Thoracic aorta (tissue), 2 donors: Measurements from ENCODE around the gene RNU11. TPM values are rescaled to one million over a fixed set of nuclear protein-coding genes. Genes with fewer than 3 reads are reported as not detected.
"Not testable (repeated sequence)": the region's sequence is repeated elsewhere in the genome, so short reads cannot be mapped to it uniquely, and the experiment has no call there.

ENCODE experiments used
- ATAC-seq: fragments of 150-250 bp; one replicate; pipeline ENCODE4 v1.8.0; 2017; ENCODE audit warnings: low read depth; ENCODE audit not compliant: insufficient number of reproducible peaks, low FRiP score
- DNase-seq: peaks from one replicate; pipeline ENCODE4 v3.0.0-alpha.2; 2020; ENCODE audit warnings: low spot score
- H3K27ac ChIP-seq, 2 donors: fragments of 200-600 bp; sonication (generic); 1 replicate in 1 of 2; 2 replicates in 1 of 2; pipeline ENCODE4 v1.5.1; 2016; ENCODE audit warnings: mild to moderate bottlenecking in 2 of 2, moderate library complexity in 2 of 2
- H3K27me3 ChIP-seq: fragments of 200-600 bp; sonication (generic); replicated peaks from 2 replicates; pipeline ENCODE4 v1.6.0; 2016; ENCODE audit warnings: mild to moderate bottlenecking; ENCODE audit not compliant: insufficient read depth
- H3K36me3 ChIP-seq: fragments of 200-600 bp; sonication (generic); one replicate; pipeline ENCODE4 v1.5.1; 2016
- H3K4me1 ChIP-seq, 2 donors: fragments of 200-600 bp; sonication (generic); 1 replicate in 1 of 2; 2 replicates in 1 of 2; pipeline versions ENCODE4 v1.5.1 to v1.6.0; 2016; ENCODE audit warnings: low read depth in 2 of 2, mild to moderate bottlenecking in 1 of 2; ENCODE audit not compliant: control insufficient read depth in 1 of 2
- H3K4me3 ChIP-seq: fragments of 200-600 bp; sonication (generic); 2 replicates; pipeline ENCODE4 v1.5.1; 2016; ENCODE audit warnings: mild to moderate bottlenecking
- H3K9me3 ChIP-seq: fragments of 200-600 bp; sonication (generic); 2 replicates; pipeline ENCODE4 v1.5.1; 2016
- total RNA-seq, 2 donors: library from RNA; depleted of rRNA; stranded (reverse); fragments of >200 nt; gene quantifications; one replicate each; pipeline versions ENCODE4 v1.1.0 to v1.2.3, GENCODE V29; 2016
- TF ChIP-seq, protein P1 (sequence below): fragments of 200-600 bp; sonication (generic); IDR thresholded peaks from one replicate; pipeline ENCODE4 v1.5.1; 2019; ENCODE audit warnings: antibody characterized with exemption

Gene RNU11
- total RNA-seq, 2 donors from 2014 or later: not detected

DNA sequence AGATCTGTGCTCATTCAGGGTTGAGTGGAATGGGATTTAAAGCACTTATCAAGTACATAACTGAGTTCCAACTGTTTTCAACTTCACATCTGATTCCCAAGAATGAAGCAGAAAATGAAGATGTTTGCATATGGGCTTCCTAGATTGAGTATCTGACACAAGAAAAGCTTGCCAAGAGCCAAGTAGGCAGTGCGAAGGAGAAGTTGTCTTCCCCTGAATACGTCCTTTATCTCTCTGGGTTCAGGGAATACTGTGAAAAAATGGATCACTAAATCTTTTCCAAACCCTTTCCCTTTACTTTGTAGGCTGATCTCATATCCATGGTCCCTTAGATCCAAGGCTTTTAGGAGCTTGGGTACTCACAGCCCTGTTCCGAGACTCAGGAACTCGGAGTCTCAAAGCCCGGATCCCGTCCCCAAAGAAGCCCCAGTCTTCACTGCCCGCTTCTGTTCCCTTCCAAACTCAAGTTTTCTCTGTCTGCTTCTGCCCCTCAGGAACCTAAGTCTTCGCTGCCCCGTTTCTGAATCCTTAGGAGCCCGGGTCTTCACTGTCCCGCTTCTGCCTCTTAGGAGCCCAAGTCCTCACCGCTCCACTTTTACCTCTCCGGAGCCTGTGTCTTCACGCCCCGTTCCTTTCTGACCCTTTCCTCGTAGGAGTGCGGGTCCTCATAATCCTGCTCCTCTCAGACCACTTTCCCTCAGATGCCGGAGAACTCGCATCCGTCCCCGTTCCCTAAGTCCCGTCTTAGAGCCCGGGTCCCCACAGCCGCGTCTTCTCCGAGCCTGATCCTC lies 6.1 kb upstream of the RNU11 start:
- no peak for DNase-seq
- TF ChIP-seq, protein P1, sequence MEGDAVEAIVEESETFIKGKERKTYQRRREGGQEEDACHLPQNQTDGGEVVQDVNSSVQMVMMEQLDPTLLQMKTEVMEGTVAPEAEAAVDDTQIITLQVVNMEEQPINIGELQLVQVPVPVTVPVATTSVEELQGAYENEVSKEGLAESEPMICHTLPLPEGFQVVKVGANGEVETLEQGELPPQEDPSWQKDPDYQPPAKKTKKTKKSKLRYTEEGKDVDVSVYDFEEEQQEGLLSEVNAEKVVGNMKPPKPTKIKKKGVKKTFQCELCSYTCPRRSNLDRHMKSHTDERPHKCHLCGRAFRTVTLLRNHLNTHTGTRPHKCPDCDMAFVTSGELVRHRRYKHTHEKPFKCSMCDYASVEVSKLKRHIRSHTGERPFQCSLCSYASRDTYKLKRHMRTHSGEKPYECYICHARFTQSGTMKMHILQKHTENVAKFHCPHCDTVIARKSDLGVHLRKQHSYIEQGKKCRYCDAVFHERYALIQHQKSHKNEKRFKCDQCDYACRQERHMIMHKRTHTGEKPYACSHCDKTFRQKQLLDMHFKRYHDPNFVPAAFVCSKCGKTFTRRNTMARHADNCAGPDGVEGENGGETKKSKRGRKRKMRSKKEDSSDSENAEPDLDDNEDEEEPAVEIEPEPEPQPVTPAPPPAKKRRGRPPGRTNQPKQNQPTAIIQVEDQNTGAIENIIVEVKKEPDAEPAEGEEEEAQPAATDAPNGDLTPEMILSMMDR: no peak
- no peaks in the 10 kb centered on the region for H3K36me3 ChIP-seq
- H3K4me1 ChIP-seq: peaks cover 14 to 40% of the 10 kb centered on the region in 2 donors
- no peaks in the 10 kb centered on the region for H3K9me3 ChIP-seq
- H3K4me3 ChIP-seq: peak overlapping the region; percentile 78
- ATAC-seq: peak; percentile 14
- H3K27ac ChIP-seq: peak overlapping the region; percentile 85 to 92
- no peaks in the 10 kb centered on the region for H3K27me3 ChIP-seq

DNA sequence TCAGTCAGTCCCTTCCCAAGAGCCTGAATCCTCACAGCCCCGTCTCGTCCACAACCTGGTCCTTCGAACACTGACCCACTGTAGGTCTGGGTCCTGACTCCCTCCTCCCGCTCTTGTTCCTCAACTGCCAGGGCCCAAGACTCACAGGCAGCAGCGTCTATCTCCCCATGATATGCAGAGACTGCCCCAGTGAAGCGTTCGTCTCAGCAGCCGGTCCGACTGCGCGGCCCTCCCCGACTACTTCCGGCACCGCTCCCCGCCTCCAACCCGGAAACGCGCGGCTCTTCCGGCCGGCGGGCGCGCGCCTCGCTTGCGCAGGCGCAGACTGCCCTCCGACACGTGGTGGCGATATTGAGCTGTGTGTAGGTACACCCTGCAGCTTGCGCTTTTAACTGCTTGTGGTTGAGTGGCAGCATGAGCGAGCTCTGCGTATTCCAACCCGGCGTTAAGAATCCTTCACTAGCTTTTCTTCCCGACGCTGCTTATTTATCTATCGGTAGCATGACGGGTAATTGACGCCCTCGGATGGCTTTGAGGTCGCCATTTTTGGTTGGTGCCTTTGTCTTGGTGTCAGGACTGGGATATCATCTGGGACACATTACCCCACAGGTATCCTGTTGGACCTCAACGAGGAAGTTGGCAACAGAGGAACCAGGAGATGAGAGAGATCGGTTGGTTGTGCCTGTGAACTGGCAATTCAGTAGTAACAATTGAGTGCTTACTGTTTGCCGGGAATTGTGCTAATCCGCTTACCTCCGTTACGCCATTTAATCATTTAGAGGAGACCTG lies 5.4 kb upstream of the RNU11 start, which contains the start of gene TAF12:
TSS of gene TAF12 (minus strand) at position 221 of the 789 bp plus-strand sequence. CDS start 20,986 bp downstream, outside the sequence.
- peaks cover 14 to 45% of the 10 kb centered on the region in 2 donors for H3K4me1 ChIP-seq

DNA sequence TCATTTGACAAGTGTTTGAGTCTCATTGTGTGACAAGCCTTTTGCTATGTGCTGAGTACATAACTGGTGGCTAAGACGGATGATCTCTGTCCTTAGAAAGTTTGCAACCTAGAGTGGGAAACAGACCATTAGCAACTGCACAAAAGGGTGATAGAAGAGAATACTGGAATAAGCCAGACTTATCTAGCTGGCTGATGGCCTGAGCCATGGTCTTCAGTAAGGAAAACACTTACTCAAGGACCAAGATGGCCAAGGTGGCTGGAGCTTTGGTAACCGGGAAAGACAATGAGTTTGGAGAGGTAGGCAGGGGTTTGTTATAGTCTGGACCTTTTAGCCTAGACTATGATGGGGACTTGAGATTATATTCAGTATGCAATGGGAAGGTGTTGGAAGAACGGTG lies 3.9 kb upstream of the RNU11 start:
- Histone ChIP-seq H3K9me3 (no peaks in the 10 kb centered on the region), H3K4me3 (peak overlapping the region; percentile 78), H3K27ac (peak overlapping the region; percentile 85 to 92), H3K27me3 (no peaks in the 10 kb centered on the region), H3K36me3 (no peaks in the 10 kb centered on the region), H3K4me1 (peaks cover 14 to 41% of the 10 kb centered on the region in 2 donors)
- ATAC-seq: no peak
- TF ChIP-seq, protein P1: no peak
- DNase-seq: no peak

More for the DNA sequence above, 5.4 kb upstream of the RNU11 start, which contains the start of gene TAF12:
- TF ChIP-seq, protein P1: peak; percentile 31
- Histone ChIP-seq H3K27ac (peak within 1 kb of the TSS; percentile 85 to 92), H3K9me3 (no peaks in the 10 kb centered on the region), H3K36me3 (no peaks in the 10 kb centered on the region), H3K4me3 (peak within 1 kb of the TSS; percentile 78), H3K27me3 (no peaks in the 10 kb centered on the region)
- ATAC-seq (peak; percentile 74), DNase-seq (peak; percentile 51)

DNA sequence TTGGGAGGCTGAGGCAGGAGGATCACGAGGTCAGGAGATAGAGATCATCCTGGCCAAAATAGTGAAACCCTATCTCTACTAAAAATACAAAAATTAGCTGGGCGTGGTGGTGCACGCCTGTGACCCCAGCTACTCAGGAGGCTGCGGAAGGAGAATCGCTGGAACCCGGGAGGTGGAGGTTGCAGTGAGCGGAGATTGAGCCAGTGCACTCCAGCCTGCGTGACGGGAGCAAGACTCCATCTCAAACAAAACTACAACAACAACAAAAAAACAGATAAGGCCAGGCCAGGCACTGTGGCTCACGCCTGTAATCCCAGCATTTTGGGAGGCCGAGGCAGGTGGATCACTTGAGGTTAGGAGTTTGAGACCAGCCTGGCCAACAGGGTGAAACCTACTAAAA lies 3.0 kb upstream of the RNU11 start:
- H3K27ac ChIP-seq, ATAC-seq, H3K36me3 ChIP-seq, H3K4me3 ChIP-seq, DNase-seq, H3K27me3 ChIP-seq, H3K9me3 ChIP-seq: not testable (repeated sequence)
- peaks cover 14 to 32% of the 10 kb centered on the region in 2 donors for H3K4me1 ChIP-seq

DNA sequence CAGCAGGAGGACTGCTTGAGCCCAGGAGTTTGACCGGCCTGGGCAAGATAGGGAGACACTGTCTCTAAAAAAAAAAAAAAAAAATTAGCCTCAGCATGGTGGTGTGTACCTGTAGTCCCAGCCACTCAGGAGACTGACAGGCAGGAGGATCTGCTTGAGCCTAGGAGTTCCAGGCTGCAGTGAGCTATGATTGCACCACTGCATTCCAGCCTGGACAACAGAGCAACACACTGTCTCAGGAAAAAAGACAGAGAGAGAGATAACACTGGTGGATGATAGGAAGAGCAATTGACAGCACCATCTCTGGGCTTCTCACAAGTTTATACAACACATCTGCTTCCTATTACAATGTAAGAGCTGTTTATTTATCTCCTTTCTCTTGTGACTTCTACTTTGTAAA lies 2.4 kb upstream of the RNU11 start:
- ATAC-seq: no peak
- Histone ChIP-seq H3K27me3 (no peaks in the 10 kb centered on the region), H3K27ac (no peak overlapping the region), H3K4me1 (peaks cover 14 to 27% of the 10 kb centered on the region in 2 donors), H3K9me3 (no peaks in the 10 kb centered on the region), H3K4me3 (no peak overlapping the region), H3K36me3 (no peaks in the 10 kb centered on the region)
- DNase-seq: no peak
- TF ChIP-seq, protein P1: no peak
